A673 (cell line): Measurements from ENCODE around the gene LGMN. TPM values are rescaled to one million over a fixed set of nuclear protein-coding genes. Genes with fewer than 3 reads are reported as not detected.

ENCODE experiments used
- BruUV-seq: library from RNA; stranded (reverse); fragments of 400-500 nt; replicated peaks from 2 replicates; lab custom pipeline; 2021; lab: Mats Ljungman, UMichigan
- CTCF ChIA-PET: fragments of 300-600 bp; sonication (Branson Sonifier 250); formaldehyde crosslinking; loops from one replicate; lab custom pipeline; 2022; ENCODE audit warnings: antibody characterized with exemption; lab: Charles Lee
- POLR2A ChIA-PET: fragments of 300-600 bp; sonication (Branson Sonifier 250); formaldehyde crosslinking; loops from one replicate; lab custom pipeline; 2022; ENCODE audit warnings: antibody characterized with exemption; ENCODE audit not compliant: low non-redundant PET; lab: Charles Lee
- DNase-seq: peaks from one replicate; pipeline ENCODE4 v3.0.0-alpha.2; 2015; ENCODE audit warnings: low spot score
- H3K27ac ChIP-seq: fragments of 200-600 bp; sonication (generic); 2 replicates; pipeline ENCODE4 v1.5.1; 2016; ENCODE audit warnings: mixed run types, low read depth, mild to moderate bottlenecking, mixed read lengths, antibody characterized with exemption, low read length; ENCODE audit not compliant: poor library complexity, severe bottlenecking
- H3K27me3 ChIP-seq: fragments of 200-600 bp; sonication (generic); replicated peaks from 2 replicates; pipeline ENCODE4 v1.6.1; 2017; ENCODE audit warnings: mixed run types, low read depth, mild to moderate bottlenecking, mixed read lengths, antibody characterized with exemption, low read length; ENCODE audit not compliant: insufficient read depth, poor library complexity
- H3K36me3 ChIP-seq: fragments of 200-600 bp; sonication (generic); 2 replicates; pipeline ENCODE4 v1.6.1; 2016; ENCODE audit warnings: mixed run types, mild to moderate bottlenecking, mixed read lengths, antibody characterized with exemption, low read length; ENCODE audit not compliant: insufficient read depth, poor library complexity, severe bottlenecking
- H3K4me1 ChIP-seq: fragments of 200-600 bp; sonication (generic); 2 replicates; pipeline ENCODE4 v1.6.1; 2017; ENCODE audit warnings: mixed run types, mild to moderate bottlenecking, mixed read lengths, antibody characterized with exemption, low read length; ENCODE audit not compliant: insufficient read depth, poor library complexity, severe bottlenecking
- H3K4me3 ChIP-seq: fragments of 200-600 bp; sonication (generic); 2 replicates; pipeline ENCODE4 v1.5.1; 2016; ENCODE audit warnings: low read depth, mixed run types, mild to moderate bottlenecking, mixed read lengths, low read length; ENCODE audit not compliant: poor library complexity, severe bottlenecking
- H3K9me3 ChIP-seq: fragments of 200-600 bp; sonication (generic); 2 replicates; pipeline ENCODE4 v1.6.1; 2016; ENCODE audit warnings: mixed run types, low read depth, mild to moderate bottlenecking, mixed read lengths, antibody characterized with exemption, low read length; ENCODE audit not compliant: poor library complexity, severe bottlenecking
- EZH2 ChIP-seq: fragments of 200-600 bp; sonication (generic); IDR thresholded peaks from 2 replicates; pipeline ENCODE4 v1.6.1; 2017; ENCODE audit warnings: borderline replicate concordance, low read depth, mild to moderate bottlenecking, mixed read lengths, antibody characterized with exemption, low read length; ENCODE audit not compliant: poor library complexity, severe bottlenecking
- intact Hi-C: fragments of 100-400 bp; cut with micrococcal nuclease; formaldehyde crosslinking; loops from one replicate; pipeline ENCODE4 v1.10.0; 2022; ENCODE audit not compliant: unreplicated experiment
- total RNA-seq: library from RNA; stranded (reverse); gene quantifications from 2 replicates; pipeline ENCODE4 v1.2.3, GENCODE V29; 2021
- TF ChIP-seq, protein P1 (sequence below): fragments of 300-800, 200-600 bp; sonication (generic); conservative IDR thresholded peaks from 2 replicates; pipeline ENCODE4 v1.5.1; 2017; ENCODE audit warnings: low read depth, mild to moderate bottlenecking, antibody characterized with exemption, low read length, moderate library complexity, mixed read lengths

LGMN gene
- total RNA-seq, 1 experiment from 2014 or later = 34.6 TPM

DNA sequence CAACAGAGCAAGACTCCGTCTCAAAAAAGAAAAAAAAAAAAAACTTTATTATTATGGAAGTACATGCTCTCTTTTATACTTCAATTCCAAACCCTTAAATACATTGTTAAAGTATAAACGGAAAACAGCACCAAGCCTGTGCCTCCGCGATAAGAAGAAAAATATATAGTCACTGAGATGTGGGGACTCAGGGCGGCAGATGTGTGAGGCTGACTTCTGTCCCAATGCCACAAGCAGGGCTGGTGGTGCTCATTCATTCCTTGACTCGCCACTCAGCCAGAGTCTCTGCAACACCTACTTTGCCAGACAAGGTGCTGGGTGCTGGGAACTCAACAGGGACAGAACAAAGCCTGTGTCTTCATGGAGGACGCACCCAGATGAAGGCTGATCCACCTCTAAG is 13.8 kb downstream of the LGMN start:
- no peak overlapping the region for H3K27ac ChIP-seq
- intact Hi-C loops = no loop called here
- POLR2A ChIA-PET = no interaction called here

GRCh38 chr14:92733007-92733406 is 15.4 kb downstream of the LGMN start:
- DNase-seq = no peak
- intact Hi-C loops = no loop called here
- H3K27me3 ChIP-seq = no peaks in the 10 kb centered on the region
- H3K4me1 ChIP-seq = peaks cover 5% of the 10 kb centered on the region
- H3K27ac ChIP-seq = no peak overlapping the region
- no TSS peak for BruUV-seq
- H3K9me3 ChIP-seq = no peaks in the 10 kb centered on the region
- ChIA-PET POLR2A (no interaction called here), CTCF (no interaction called here)
- H3K36me3 ChIP-seq = peaks cover 16% of the 10 kb centered on the region
- no peak overlapping the region for H3K4me3 ChIP-seq
- TF ChIP-seq EZH2 = no peak
- TF ChIP-seq, protein P1, sequence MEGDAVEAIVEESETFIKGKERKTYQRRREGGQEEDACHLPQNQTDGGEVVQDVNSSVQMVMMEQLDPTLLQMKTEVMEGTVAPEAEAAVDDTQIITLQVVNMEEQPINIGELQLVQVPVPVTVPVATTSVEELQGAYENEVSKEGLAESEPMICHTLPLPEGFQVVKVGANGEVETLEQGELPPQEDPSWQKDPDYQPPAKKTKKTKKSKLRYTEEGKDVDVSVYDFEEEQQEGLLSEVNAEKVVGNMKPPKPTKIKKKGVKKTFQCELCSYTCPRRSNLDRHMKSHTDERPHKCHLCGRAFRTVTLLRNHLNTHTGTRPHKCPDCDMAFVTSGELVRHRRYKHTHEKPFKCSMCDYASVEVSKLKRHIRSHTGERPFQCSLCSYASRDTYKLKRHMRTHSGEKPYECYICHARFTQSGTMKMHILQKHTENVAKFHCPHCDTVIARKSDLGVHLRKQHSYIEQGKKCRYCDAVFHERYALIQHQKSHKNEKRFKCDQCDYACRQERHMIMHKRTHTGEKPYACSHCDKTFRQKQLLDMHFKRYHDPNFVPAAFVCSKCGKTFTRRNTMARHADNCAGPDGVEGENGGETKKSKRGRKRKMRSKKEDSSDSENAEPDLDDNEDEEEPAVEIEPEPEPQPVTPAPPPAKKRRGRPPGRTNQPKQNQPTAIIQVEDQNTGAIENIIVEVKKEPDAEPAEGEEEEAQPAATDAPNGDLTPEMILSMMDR = no peak

More for the DNA sequence above, 13.8 kb downstream of the LGMN start:
- CTCF ChIA-PET = no interaction called here
- no peak for DNase-seq
- Histone ChIP-seq H3K27me3 (no peaks in the 10 kb centered on the region), H3K4me3 (no peak overlapping the region), H3K4me1 (peaks cover 5% of the 10 kb centered on the region), H3K9me3 (no peaks in the 10 kb centered on the region), H3K36me3 (peaks cover 16% of the 10 kb centered on the region)
- BruUV-seq = no TSS peak
- TF ChIP-seq EZH2 = no peak
- TF ChIP-seq, protein P1 = no peak

DNA sequence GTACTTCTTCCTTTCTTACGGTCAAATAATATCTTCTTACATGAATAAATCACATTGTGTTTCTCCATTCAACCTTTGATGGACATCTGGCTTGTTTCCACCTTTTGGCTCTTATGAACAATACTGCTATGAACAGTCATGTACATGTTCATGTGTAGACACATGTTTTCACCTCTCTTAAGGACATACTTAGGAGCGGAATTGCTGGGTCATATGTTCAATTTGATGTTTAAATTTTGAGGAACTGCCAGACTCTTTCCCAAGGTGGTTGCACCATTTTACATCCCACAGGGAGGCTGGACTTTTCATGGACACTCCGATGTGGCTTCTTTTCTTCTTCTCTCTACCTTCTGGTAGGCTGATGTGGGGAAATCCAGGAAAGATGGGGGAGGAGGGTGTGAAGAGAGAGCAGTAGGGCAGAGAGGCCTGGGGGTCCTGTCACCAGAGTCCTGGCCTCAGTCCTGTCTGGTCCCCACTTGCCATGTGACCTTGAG is 16.8 kb downstream of the LGMN start:
- peaks cover 16% of the 10 kb centered on the region for H3K36me3 ChIP-seq
- no peaks in the 10 kb centered on the region for H3K9me3 ChIP-seq
- no peak overlapping the region for H3K27ac ChIP-seq
- intact Hi-C loops = no loop called here
- H3K4me3 ChIP-seq = no peak overlapping the region
- no TSS peak for BruUV-seq
- TF ChIP-seq, protein P1 = no peak
- TF ChIP-seq EZH2 = no peak
- ChIA-PET POLR2A (no interaction called here), CTCF (no interaction called here)
- DNase-seq = no peak
- H3K4me1 ChIP-seq = peaks cover 5% of the 10 kb centered on the region
- no peaks in the 10 kb centered on the region for H3K27me3 ChIP-seq
